GM23338 (cell line): Measurements from ENCODE around the gene AKAP10.

Experiments used
- CREB1 ChIP-seq: fragments of 250-450 bp; sonication (Bioruptor Pico); IDR thresholded peaks from 2 replicates; pipeline ENCODE4 v1.5.0; 2020; ENCODE audit warnings: low read depth, mild to moderate bottlenecking, moderate library complexity
- EZH2 ChIP-seq: fragments of 200-600 bp; sonication (generic); IDR thresholded peaks from one replicate; pipeline ENCODE4 v1.8.0; 2017; ENCODE audit warnings: antibody characterized with exemption, mild to moderate bottlenecking, low read depth; ENCODE audit not compliant: unreplicated experiment
- EZH2phosphoT487 ChIP-seq: fragments of 200-600 bp; sonication (generic); IDR thresholded peaks from one replicate; pipeline ENCODE4 v1.8.1; 2018; ENCODE audit warnings: antibody characterized with exemption; ENCODE audit not compliant: unreplicated experiment
- JUNB ChIP-seq: IDR thresholded peaks from one replicate; pipeline ENCODE4 v1.6.1; 2016; ENCODE audit warnings: antibody characterized with exemption; ENCODE audit not compliant: unreplicated experiment
- NANOG ChIP-seq: IDR thresholded peaks from 2 replicates; pipeline ENCODE4 v1.6.1; 2016; ENCODE audit warnings: antibody characterized with exemption, borderline replicate concordance
- POLR2AphosphoS5 ChIP-seq: IDR thresholded peaks from 2 replicates; pipeline ENCODE4 v1.6.1; 2016; ENCODE audit warnings: antibody characterized with exemption, low read depth
- STAT1 ChIP-seq: IDR thresholded peaks from one replicate; pipeline ENCODE4 v1.6.1; 2016; ENCODE audit warnings: antibody characterized with exemption; ENCODE audit not compliant: unreplicated experiment
- ZNF114 ChIP-seq: fragments of 250-450 bp; sonication (Bioruptor Pico); IDR thresholded peaks from 2 replicates; pipeline ENCODE4 v1.5.0; 2020; ENCODE audit warnings: mild to moderate bottlenecking, moderate library complexity
- ZNF331 ChIP-seq: fragments of 250-450 bp; sonication (Bioruptor Pico); IDR thresholded peaks from 2 replicates; pipeline ENCODE4 v1.5.0; 2020; ENCODE audit warnings: low read depth, mild to moderate bottlenecking, moderate library complexity
- TF ChIP-seq, protein P1 (sequence below), 2 experiments: fragments of 200-600 bp in 1 of 2; sonication (generic) in 1 of 2; conservative IDR thresholded peaks; 2 replicates each; pipeline versions ENCODE4 v1.5.1 to v1.6.1; 2016 to 2017; ENCODE audit warnings: antibody characterized with exemption in 2 of 2, low read depth in 2 of 2, mild to moderate bottlenecking in 2 of 2, moderate library complexity in 1 of 2
- TF ChIP-seq, protein P2 (sequence below): IDR thresholded peaks from one replicate; pipeline ENCODE4 v1.6.1; 2018; ENCODE audit warnings: antibody characterized with exemption; ENCODE audit not compliant: unreplicated experiment
- TF ChIP-seq, protein P3 (sequence below): IDR thresholded peaks from 2 replicates; pipeline ENCODE4 v1.6.1; 2016; ENCODE audit warnings: antibody characterized with exemption
- TF ChIP-seq, protein P4 (sequence below): fragments of 250-450 bp; sonication (Bioruptor Pico); IDR thresholded peaks from 2 replicates; pipeline ENCODE4 v1.5.0; 2020; ENCODE audit warnings: mild to moderate bottlenecking, moderate library complexity

DNA sequence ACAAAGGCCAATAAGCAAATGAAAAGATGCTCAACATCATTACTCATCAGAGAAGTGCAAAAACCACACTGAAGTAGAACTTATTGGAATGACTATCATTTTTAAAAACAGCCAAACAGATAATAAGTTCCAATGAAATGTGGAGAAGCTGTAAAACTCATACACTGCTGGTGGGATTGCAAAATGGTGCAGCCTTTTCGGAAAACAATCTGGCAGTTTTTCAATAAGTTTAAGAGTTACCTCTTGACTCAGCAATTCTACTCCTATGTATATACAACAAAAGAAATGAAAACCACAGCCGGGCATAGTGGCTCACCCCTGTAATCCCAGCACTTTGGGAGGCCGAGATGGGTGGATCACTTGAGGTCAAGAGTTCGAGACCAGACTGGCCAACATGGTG, 49.3 kb downstream of the AKAP10 start:
- no peak for TF ChIP-seq EZH2phosphoT487
- TF ChIP-seq, protein P1, sequence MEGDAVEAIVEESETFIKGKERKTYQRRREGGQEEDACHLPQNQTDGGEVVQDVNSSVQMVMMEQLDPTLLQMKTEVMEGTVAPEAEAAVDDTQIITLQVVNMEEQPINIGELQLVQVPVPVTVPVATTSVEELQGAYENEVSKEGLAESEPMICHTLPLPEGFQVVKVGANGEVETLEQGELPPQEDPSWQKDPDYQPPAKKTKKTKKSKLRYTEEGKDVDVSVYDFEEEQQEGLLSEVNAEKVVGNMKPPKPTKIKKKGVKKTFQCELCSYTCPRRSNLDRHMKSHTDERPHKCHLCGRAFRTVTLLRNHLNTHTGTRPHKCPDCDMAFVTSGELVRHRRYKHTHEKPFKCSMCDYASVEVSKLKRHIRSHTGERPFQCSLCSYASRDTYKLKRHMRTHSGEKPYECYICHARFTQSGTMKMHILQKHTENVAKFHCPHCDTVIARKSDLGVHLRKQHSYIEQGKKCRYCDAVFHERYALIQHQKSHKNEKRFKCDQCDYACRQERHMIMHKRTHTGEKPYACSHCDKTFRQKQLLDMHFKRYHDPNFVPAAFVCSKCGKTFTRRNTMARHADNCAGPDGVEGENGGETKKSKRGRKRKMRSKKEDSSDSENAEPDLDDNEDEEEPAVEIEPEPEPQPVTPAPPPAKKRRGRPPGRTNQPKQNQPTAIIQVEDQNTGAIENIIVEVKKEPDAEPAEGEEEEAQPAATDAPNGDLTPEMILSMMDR (conservative IDR thresholded peaks at IDR 0.05; ENCODE audit: low read depth in 2 of 2) = no peak
- TF ChIP-seq ZNF331 (CRISPR knock-in tag) = no peak
- no peak for TF ChIP-seq POLR2AphosphoS5
- no peak for TF ChIP-seq CREB1
- no peak for TF ChIP-seq JUNB
- TF ChIP-seq, protein P2, sequence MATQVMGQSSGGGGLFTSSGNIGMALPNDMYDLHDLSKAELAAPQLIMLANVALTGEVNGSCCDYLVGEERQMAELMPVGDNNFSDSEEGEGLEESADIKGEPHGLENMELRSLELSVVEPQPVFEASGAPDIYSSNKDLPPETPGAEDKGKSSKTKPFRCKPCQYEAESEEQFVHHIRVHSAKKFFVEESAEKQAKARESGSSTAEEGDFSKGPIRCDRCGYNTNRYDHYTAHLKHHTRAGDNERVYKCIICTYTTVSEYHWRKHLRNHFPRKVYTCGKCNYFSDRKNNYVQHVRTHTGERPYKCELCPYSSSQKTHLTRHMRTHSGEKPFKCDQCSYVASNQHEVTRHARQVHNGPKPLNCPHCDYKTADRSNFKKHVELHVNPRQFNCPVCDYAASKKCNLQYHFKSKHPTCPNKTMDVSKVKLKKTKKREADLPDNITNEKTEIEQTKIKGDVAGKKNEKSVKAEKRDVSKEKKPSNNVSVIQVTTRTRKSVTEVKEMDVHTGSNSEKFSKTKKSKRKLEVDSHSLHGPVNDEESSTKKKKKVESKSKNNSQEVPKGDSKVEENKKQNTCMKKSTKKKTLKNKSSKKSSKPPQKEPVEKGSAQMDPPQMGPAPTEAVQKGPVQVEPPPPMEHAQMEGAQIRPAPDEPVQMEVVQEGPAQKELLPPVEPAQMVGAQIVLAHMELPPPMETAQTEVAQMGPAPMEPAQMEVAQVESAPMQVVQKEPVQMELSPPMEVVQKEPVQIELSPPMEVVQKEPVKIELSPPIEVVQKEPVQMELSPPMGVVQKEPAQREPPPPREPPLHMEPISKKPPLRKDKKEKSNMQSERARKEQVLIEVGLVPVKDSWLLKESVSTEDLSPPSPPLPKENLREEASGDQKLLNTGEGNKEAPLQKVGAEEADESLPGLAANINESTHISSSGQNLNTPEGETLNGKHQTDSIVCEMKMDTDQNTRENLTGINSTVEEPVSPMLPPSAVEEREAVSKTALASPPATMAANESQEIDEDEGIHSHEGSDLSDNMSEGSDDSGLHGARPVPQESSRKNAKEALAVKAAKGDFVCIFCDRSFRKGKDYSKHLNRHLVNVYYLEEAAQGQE = no peak
- TF ChIP-seq, protein P3, sequence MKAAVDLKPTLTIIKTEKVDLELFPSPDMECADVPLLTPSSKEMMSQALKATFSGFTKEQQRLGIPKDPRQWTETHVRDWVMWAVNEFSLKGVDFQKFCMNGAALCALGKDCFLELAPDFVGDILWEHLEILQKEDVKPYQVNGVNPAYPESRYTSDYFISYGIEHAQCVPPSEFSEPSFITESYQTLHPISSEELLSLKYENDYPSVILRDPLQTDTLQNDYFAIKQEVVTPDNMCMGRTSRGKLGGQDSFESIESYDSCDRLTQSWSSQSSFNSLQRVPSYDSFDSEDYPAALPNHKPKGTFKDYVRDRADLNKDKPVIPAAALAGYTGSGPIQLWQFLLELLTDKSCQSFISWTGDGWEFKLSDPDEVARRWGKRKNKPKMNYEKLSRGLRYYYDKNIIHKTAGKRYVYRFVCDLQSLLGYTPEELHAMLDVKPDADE = no peak
- no peak for TF ChIP-seq EZH2
- no peak for TF ChIP-seq ZNF114 (CRISPR knock-in tag)
- TF ChIP-seq NANOG = no peak
- TF ChIP-seq STAT1 = no peak
- TF ChIP-seq, protein P4, sequence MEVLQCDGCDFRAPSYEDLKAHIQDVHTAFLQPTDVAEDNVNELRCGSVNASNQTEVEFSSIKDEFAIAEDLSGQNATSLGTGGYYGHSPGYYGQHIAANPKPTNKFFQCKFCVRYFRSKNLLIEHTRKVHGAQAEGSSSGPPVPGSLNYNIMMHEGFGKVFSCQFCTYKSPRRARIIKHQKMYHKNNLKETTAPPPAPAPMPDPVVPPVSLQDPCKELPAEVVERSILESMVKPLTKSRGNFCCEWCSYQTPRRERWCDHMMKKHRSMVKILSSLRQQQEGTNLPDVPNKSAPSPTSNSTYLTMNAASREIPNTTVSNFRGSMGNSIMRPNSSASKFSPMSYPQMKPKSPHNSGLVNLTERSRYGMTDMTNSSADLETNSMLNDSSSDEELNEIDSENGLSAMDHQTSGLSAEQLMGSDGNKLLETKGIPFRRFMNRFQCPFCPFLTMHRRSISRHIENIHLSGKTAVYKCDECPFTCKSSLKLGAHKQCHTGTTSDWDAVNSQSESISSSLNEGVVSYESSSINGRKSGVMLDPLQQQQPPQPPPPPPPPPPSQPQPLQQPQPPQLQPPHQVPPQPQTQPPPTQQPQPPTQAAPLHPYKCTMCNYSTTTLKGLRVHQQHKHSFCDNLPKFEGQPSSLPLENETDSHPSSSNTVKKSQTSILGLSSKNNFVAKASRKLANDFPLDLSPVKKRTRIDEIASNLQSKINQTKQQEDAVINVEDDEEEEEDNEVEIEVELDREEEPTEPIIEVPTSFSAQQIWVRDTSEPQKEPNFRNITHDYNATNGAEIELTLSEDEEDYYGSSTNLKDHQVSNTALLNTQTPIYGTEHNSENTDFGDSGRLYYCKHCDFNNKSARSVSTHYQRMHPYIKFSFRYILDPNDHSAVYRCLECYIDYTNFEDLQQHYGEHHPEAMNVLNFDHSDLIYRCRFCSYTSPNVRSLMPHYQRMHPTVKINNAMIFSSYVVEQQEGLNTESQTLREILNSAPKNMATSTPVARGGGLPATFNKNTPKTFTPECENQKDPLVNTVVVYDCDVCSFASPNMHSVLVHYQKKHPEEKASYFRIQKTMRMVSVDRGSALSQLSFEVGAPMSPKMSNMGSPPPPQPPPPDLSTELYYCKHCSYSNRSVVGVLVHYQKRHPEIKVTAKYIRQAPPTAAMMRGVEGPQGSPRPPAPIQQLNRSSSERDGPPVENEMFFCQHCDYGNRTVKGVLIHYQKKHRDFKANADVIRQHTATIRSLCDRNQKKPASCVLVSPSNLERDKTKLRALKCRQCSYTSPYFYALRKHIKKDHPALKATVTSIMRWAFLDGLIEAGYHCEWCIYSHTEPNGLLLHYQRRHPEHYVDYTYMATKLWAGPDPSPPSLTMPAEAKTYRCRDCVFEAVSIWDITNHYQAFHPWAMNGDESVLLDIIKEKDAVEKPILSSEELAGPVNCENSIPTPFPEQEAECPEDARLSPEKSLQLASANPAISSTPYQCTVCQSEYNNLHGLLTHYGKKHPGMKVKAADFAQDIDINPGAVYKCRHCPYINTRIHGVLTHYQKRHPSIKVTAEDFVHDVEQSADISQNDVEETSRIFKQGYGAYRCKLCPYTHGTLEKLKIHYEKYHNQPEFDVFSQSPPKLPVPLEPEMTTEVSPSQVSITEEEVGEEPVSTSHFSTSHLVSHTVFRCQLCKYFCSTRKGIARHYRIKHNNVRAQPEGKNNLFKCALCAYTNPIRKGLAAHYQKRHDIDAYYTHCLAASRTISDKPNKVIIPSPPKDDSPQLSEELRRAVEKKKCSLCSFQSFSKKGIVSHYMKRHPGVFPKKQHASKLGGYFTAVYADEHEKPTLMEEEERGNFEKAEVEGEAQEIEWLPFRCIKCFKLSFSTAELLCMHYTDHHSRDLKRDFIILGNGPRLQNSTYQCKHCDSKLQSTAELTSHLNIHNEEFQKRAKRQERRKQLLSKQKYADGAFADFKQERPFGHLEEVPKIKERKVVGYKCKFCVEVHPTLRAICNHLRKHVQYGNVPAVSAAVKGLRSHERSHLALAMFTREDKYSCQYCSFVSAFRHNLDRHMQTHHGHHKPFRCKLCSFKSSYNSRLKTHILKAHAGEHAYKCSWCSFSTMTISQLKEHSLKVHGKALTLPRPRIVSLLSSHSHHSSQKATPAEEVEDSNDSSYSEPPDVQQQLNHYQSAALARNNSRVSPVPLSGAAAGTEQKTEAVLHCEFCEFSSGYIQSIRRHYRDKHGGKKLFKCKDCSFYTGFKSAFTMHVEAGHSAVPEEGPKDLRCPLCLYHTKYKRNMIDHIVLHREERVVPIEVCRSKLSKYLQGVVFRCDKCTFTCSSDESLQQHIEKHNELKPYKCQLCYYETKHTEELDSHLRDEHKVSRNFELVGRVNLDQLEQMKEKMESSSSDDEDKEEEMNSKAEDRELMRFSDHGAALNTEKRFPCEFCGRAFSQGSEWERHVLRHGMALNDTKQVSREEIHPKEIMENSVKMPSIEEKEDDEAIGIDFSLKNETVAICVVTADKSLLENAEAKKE = no peak
